ENCODE measurements around the gene NGFR.

NGFR gene

DNA sequence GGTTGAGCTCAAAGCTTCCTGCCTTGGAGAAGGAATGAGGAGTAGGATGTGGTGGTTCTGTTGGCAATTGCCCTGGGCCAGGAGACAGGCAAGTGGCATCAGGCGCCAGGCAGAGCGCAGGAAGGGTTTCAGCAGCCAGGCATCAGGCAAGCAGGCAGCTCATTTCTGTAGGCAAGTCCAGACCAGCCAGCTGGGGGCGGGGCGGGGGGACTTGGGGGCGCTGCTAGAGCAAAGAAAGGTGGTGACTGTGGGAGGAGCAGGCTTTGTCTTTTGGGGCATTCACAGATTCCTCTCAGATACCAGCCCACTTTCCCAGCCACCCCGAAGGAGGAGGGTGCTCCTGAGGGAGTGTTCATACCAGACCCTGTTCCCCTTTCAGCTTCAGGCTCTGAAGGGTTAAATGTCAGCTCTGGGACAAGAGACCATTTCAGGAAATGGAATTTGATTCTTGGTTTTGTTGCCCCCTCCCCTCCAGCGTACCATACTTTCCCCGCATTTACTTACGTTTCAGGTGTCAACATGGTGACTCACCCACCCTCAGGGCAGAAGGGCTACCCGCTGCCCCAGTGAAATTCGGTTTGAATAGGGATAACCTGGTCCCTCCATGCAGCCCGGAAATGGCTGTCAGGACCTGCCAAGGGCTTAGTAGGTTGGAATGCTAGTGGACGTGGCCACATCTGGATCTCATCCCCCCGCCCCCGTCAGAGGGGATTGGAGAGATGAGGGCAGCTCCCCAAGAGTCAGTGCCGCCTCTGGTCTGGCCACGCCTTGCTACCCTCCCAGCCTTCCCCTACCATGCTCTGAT is 13.2 kb downstream of the NGFR start:
- Histone ChIP-seq H3F3A (ENCODE audit: control insufficient read depth, insufficient read depth) (no peaks in the 10 kb centered on the region), H3K4me3 (ENCODE audit: low read length) (no peak overlapping the region), H3K27ac (ENCODE audit: low read depth, low read length) (no peak overlapping the region), H3K27me3 (ENCODE audit: control insufficient read depth, low read length) (no peaks in the 10 kb centered on the region), H3K9me2 (replicated peaks; ENCODE audit: control insufficient read depth, low read length) (no peaks in the 10 kb centered on the region), H3K4me1 (ENCODE audit: control insufficient read depth, low read length) (no peaks in the 10 kb centered on the region), H3K4me2 (ENCODE audit: low read length) (no peak overlapping the region), H4K20me1 (ENCODE audit: control insufficient read depth, insufficient read depth, low read depth, low read length) (no peaks in the 10 kb centered on the region), H3K79me2 (ENCODE audit: control insufficient read depth, low read length) (no peaks in the 10 kb centered on the region), H3K36me3 (ENCODE audit: control insufficient read depth, low read length) (no peaks in the 10 kb centered on the region), H3K9me3 (ENCODE audit: control insufficient read depth, insufficient read depth, low read length) (no peaks in the 10 kb centered on the region)
- TF ChIP-seq CTCF (IDR thresholded peaks at IDR 0.05; ENCODE audit: low read depth, low read length, poor library complexity, severe bottlenecking) (no peak), EZH2phosphoT487 (IDR thresholded peaks at IDR 0.05; ENCODE audit: borderline replicate concordance, low read length) (no peak)

- H3K79me2 ChIP-seq (ENCODE audit: control insufficient read depth, low read length), result no peaks in the 10 kb centered on the region
- no peaks in the 10 kb centered on the region for H3K36me3 ChIP-seq (ENCODE audit: control insufficient read depth, low read length)
- H3K4me1 ChIP-seq (ENCODE audit: control insufficient read depth, low read length), result no peaks in the 10 kb centered on the region
- H3F3A ChIP-seq (ENCODE audit: control insufficient read depth, insufficient read depth), result no peaks in the 10 kb centered on the region
- no peak overlapping the region for H3K4me2 ChIP-seq (ENCODE audit: low read length)
- no peaks in the 10 kb centered on the region for H4K20me1 ChIP-seq (ENCODE audit: control insufficient read depth, insufficient read depth, low read depth, low read length)
- H3K27me3 ChIP-seq (ENCODE audit: control insufficient read depth, low read length), result no peaks in the 10 kb centered on the region
- TF ChIP-seq EZH2phosphoT487 (IDR thresholded peaks at IDR 0.05; ENCODE audit: borderline replicate concordance, low read length) (no peak), CTCF (IDR thresholded peaks at IDR 0.05; ENCODE audit: low read depth, low read length, poor library complexity, severe bottlenecking) (no peak)
- H3K9me3 ChIP-seq (ENCODE audit: control insufficient read depth, insufficient read depth, low read length), result no peaks in the 10 kb centered on the region
- H3K4me3 ChIP-seq (ENCODE audit: low read length), result no peak overlapping the region
- H3K27ac ChIP-seq (ENCODE audit: low read depth, low read length), result no peak overlapping the region
- no peaks in the 10 kb centered on the region for H3K9me2 ChIP-seq (replicated peaks; ENCODE audit: control insufficient read depth, low read length)
These were observed 13.9 kb downstream of the NGFR start for GRCh38 chr17:49508866-49509587.

DNA sequence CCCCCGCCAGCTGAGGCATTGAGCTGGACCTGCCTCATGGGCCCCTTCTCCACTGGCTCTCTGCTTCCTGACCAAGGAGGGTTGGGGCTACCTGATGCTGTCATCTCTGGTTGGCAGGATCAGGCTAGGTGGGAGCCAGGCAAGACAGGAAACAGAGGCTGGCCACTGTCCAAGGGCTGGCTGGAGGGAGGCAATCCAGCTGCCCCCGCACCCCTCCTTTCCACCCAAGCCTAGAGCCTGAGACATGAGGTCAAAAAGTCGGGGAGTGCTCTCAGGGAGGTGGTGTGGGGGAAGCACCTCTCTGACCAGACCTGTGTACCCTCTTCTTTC is 14.5 kb downstream of the NGFR start:
- Histone ChIP-seq H3K4me2 (ENCODE audit: low read length) (no peak overlapping the region), H3K4me1 (ENCODE audit: control insufficient read depth, low read length) (no peaks in the 10 kb centered on the region), H3K36me3 (ENCODE audit: control insufficient read depth, low read length) (no peaks in the 10 kb centered on the region), H3K27ac (ENCODE audit: low read depth, low read length) (no peak overlapping the region), H3K4me3 (ENCODE audit: low read length) (no peak overlapping the region), H3K27me3 (ENCODE audit: control insufficient read depth, low read length) (no peaks in the 10 kb centered on the region), H3F3A (ENCODE audit: control insufficient read depth, insufficient read depth) (no peaks in the 10 kb centered on the region), H3K9me3 (ENCODE audit: control insufficient read depth, insufficient read depth, low read length) (no peaks in the 10 kb centered on the region), H3K9me2 (replicated peaks; ENCODE audit: control insufficient read depth, low read length) (no peaks in the 10 kb centered on the region), H4K20me1 (ENCODE audit: control insufficient read depth, insufficient read depth, low read depth, low read length) (no peaks in the 10 kb centered on the region), H3K79me2 (ENCODE audit: control insufficient read depth, low read length) (no peaks in the 10 kb centered on the region)
- TF ChIP-seq CTCF (IDR thresholded peaks at IDR 0.05; ENCODE audit: low read depth, low read length, poor library complexity, severe bottlenecking) (no peak), EZH2phosphoT487 (IDR thresholded peaks at IDR 0.05; ENCODE audit: borderline replicate concordance, low read length) (no peak)
